DOHH2 (cell line): ENCODE measurements around the gene SPTBN1.
A peak's percentile ranks its signal among the peaks of the same experiment; 100 is the strongest.

Source experiments
- H3F3A ChIP-seq: fragments of 200-600 bp; sonication (generic), shearing (Covaris generic); 2 replicates; pipeline ENCODE4 v1.6.0; 2016; ENCODE audit warnings: antibody characterized with exemption, mild to moderate bottlenecking; ENCODE audit not compliant: control insufficient read depth, insufficient read depth
- H3K27ac ChIP-seq: fragments of 200-600 bp; sonication (generic); 2 replicates; pipeline ENCODE4 v1.5.1; 2014; ENCODE audit warnings: low read depth, mild to moderate bottlenecking, low read length, moderate library complexity
- H3K27me3 ChIP-seq: fragments of 200-600 bp; sonication (generic); 2 replicates; pipeline ENCODE4 v1.6.1; 2014; ENCODE audit warnings: mild to moderate bottlenecking, low read length, mixed read lengths; ENCODE audit not compliant: control insufficient read depth
- H3K36me3 ChIP-seq: fragments of 200-600 bp; sonication (generic); 2 replicates; pipeline ENCODE4 v1.6.1; 2014; ENCODE audit warnings: mild to moderate bottlenecking, low read length, moderate library complexity, mixed read lengths; ENCODE audit not compliant: control insufficient read depth
- H3K4me1 ChIP-seq: fragments of 200-600 bp; sonication (generic); 2 replicates; pipeline ENCODE4 v1.6.1; 2014; ENCODE audit warnings: mild to moderate bottlenecking, low read length, mixed read lengths; ENCODE audit not compliant: control insufficient read depth
- H3K4me2 ChIP-seq: fragments of 200-600 bp; sonication (generic); 2 replicates; pipeline ENCODE4 v1.6.0; 2014; ENCODE audit warnings: mild to moderate bottlenecking, low read length, moderate library complexity
- H3K4me3 ChIP-seq: fragments of 200-600 bp; sonication (generic); 2 replicates; pipeline ENCODE4 v1.5.1; 2014; ENCODE audit warnings: mild to moderate bottlenecking, low read length, mixed read lengths
- H3K79me2 ChIP-seq: fragments of 200-600 bp; sonication (generic); 2 replicates; pipeline ENCODE4 v1.6.1; 2014; ENCODE audit warnings: mild to moderate bottlenecking, low read length, mixed read lengths; ENCODE audit not compliant: control insufficient read depth
- H3K9me2 ChIP-seq: fragments of 200-600 bp; sonication (generic); replicated peaks from 2 replicates; pipeline ENCODE4 v1.6.1; 2014; ENCODE audit warnings: mild to moderate bottlenecking, low read length, mixed read lengths; ENCODE audit not compliant: control insufficient read depth
- H3K9me3 ChIP-seq: fragments of 200-600 bp; sonication (generic); 2 replicates; pipeline ENCODE4 v1.6.1; 2014; ENCODE audit warnings: antibody characterized with exemption, low read length, mixed read lengths; ENCODE audit not compliant: control insufficient read depth, insufficient read depth
- H4K20me1 ChIP-seq: fragments of 200-600 bp; sonication (generic); 2 replicates; pipeline ENCODE4 v1.6.0; 2014; ENCODE audit warnings: low read depth, mild to moderate bottlenecking, antibody characterized with exemption, low read length, moderate library complexity; ENCODE audit not compliant: control insufficient read depth, insufficient read depth
- CTCF ChIP-seq: fragments of 200-600 bp; sonication (generic); IDR thresholded peaks from one replicate; pipeline ENCODE4 v1.5.1; 2014; ENCODE audit warnings: antibody characterized with exemption, mild to moderate bottlenecking, low read depth, low read length; ENCODE audit not compliant: poor library complexity, severe bottlenecking
- EZH2phosphoT487 ChIP-seq: fragments of 200-600 bp; sonication (generic); IDR thresholded peaks from 2 replicates; pipeline ENCODE4 v1.6.1; 2017; ENCODE audit warnings: borderline replicate concordance, mild to moderate bottlenecking, antibody characterized with exemption, low read length, moderate library complexity, mixed read lengths

The SPTBN1 gene

GRCh38 chr2:54581326-54582039 lies 125.4 kb downstream of the SPTBN1 start:
- Histone ChIP-seq H3K36me3 (no peaks in the 10 kb centered on the region), H3K4me2 (peak overlapping the region; percentile 64), H3K27me3 (peaks cover 12% of the 10 kb centered on the region)

GRCh38 chr2:54582987-54583386 lies 126.9 kb downstream of the SPTBN1 start:
- Histone ChIP-seq H3K4me2 (peak overlapping the region; percentile 46), H4K20me1 (no peaks in the 10 kb centered on the region), H3K36me3 (no peaks in the 10 kb centered on the region), H3K4me1 (peaks cover 58% of the 10 kb centered on the region), H3F3A (peaks cover 10% of the 10 kb centered on the region), H3K9me3 (no peaks in the 10 kb centered on the region), H3K79me2 (no peaks in the 10 kb centered on the region), H3K9me2 (no peaks in the 10 kb centered on the region), H3K4me3 (0 out of 2 replicates have a peak overlapping the region, but pooled peaks have one; percentile 9), H3K27me3 (peaks cover 12% of the 10 kb centered on the region), H3K27ac (no peak overlapping the region)
- no peak for TF ChIP-seq CTCF
- TF ChIP-seq EZH2phosphoT487: no peak

More at GRCh38 chr2:54581326-54582039, 125.4 kb downstream of the SPTBN1 start:
- Histone ChIP-seq H3K9me2 (no peaks in the 10 kb centered on the region), H3K27ac (peak overlapping the region; percentile 27; the same call in 1 of the 2 replicates), H3K9me3 (no peaks in the 10 kb centered on the region), H3K4me3 (peak overlapping the region; percentile 40), H4K20me1 (no peaks in the 10 kb centered on the region), H3F3A (peaks cover 10% of the 10 kb centered on the region), H3K79me2 (no peaks in the 10 kb centered on the region), H3K4me1 (peaks cover 59% of the 10 kb centered on the region)
- TF ChIP-seq CTCF (no peak), EZH2phosphoT487 (no peak)

- H3K27me3 ChIP-seq: peaks cover 12% of the 10 kb centered on the region
- H3K4me2 ChIP-seq: no peak overlapping the region
- no peak overlapping the region for H3K27ac ChIP-seq
- H3K9me2 ChIP-seq: no peaks in the 10 kb centered on the region
- no peak overlapping the region for H3K4me3 ChIP-seq
- peaks cover 10% of the 10 kb centered on the region for H3F3A ChIP-seq
- H4K20me1 ChIP-seq: no peaks in the 10 kb centered on the region
- no peaks in the 10 kb centered on the region for H3K36me3 ChIP-seq
- no peak for TF ChIP-seq EZH2phosphoT487
- no peak for TF ChIP-seq CTCF
- H3K4me1 ChIP-seq: peaks cover 58% of the 10 kb centered on the region
- H3K9me3 ChIP-seq: no peaks in the 10 kb centered on the region
- H3K79me2 ChIP-seq: no peaks in the 10 kb centered on the region
Observed at GRCh38 chr2:54584598-54584997, 128.5 kb downstream of the SPTBN1 start.
